K562 (cell line): ENCODE results near the gene CACNA2D3.

Source experiments
- CAMTA2 ChIP-seq: fragments of 250-450 bp; sonication (Bioruptor Pico); conservative IDR thresholded peaks from 2 replicates; pipeline ENCODE4 v1.5.1; 2022
- CTCF ChIP-seq, 3 experiments: IDR thresholded peaks in 2 of 3; conservative IDR thresholded peaks in 1 of 3; 2 replicates each; pipeline ENCODE4 v1.5.1; 2011 to 2012; ENCODE audit warnings: low read length in 3 of 3, mild to moderate bottlenecking in 3 of 3, control low read depth in 2 of 3, improper control_type of control experiment in 1 of 3, inconsistent platforms in 1 of 3, low read depth in 1 of 3, mixed read lengths in 1 of 3, moderate library complexity in 1 of 3; ENCODE audit not compliant: insufficient read depth in 2 of 3
- HNRNPH1 ChIP-seq: fragments of 200-400 bp; formaldehyde crosslinking; optimal IDR thresholded peaks from 2 replicates; pipeline ENCODE3; 2017; ENCODE audit warnings: low read depth, mild to moderate bottlenecking, low read length, moderate library complexity
- JUND ChIP-seq, 2 experiments: IDR thresholded peaks; 2 replicates in 1 of 2; 3 replicates in 1 of 2; pipeline ENCODE4 v1.6.1; 2011; ENCODE audit warnings: borderline replicate concordance in 2 of 2, low read depth in 2 of 2, low read length in 2 of 2, improper control_type of control experiment in 1 of 2, missing biosample characterization in 1 of 2, missing genetic modification characterization in 1 of 2, missing genetic modification reagents in 1 of 2
- PCBP1 ChIP-seq: fragments of 200-400 bp; formaldehyde crosslinking; IDR thresholded peaks from 2 replicates; pipeline ENCODE4 v1.6.1; 2018; ENCODE audit warnings: mild to moderate bottlenecking, low read depth, low read length; ENCODE audit not compliant: poor library complexity, severe bottlenecking
- TAF7 ChIP-seq: fragments of 450-650 bp; IDR thresholded peaks from 2 replicates; pipeline ENCODE4 v1.6.1; 2016; ENCODE audit warnings: missing genetic modification characterization, missing compliant biosample characterization
- TCF7 ChIP-seq: sonication (generic); IDR thresholded peaks from 2 replicates; pipeline ENCODE4 v1.6.1; 2016; ENCODE audit warnings: antibody characterized with exemption, borderline replicate concordance

- TF ChIP-seq TAF7 (tag) (no peak), CAMTA2 (CRISPR knock-in tag) (no peak), HNRNPH1 (no peak), PCBP1 (no peak), JUND (IDR thresholded peaks at IDR 0.05; ENCODE audit: borderline replicate concordance, low read depth, low read length) (no peak), JUND (tag; IDR thresholded peaks at IDR 0.05; ENCODE audit: borderline replicate concordance, low read depth, low read length) (no peak), CTCF (IDR thresholded peaks at IDR 0.05 in 2 of 3, conservative IDR thresholded peaks at IDR 0.05 in 1 of 3; ENCODE audit: insufficient read depth in 2 of 3, low read depth in 1 of 3, low read length in 3 of 3) (no peak), TCF7 (no peak)
These were observed 238.0 kb downstream of the CACNA2D3 start for GRCh38 chr3:54360320-54360719.
